GM06990 (cell line): Measurements from ENCODE around the gene HPCAL1.

Experiments used
- DNase-seq: peaks from one replicate; pipeline ENCODE4 v3.0.0-alpha.2; 2011; ENCODE audit not compliant: insufficient read length; ENCODE audit errors: extremely low read depth
- H3K27me3 ChIP-seq: replicated peaks from 2 replicates; pipeline ENCODE4 v1.6.0; 2011; ENCODE audit warnings: low read length; ENCODE audit not compliant: control insufficient read depth, insufficient read depth
- H3K36me3 ChIP-seq: 2 replicates; pipeline ENCODE4 v1.5.1; 2011; ENCODE audit warnings: low read length; ENCODE audit not compliant: control insufficient read depth, insufficient read depth
- H3K4me3 ChIP-seq: replicated peaks from 2 replicates; pipeline ENCODE4 v1.5.1; 2011; ENCODE audit warnings: low read depth, mild to moderate bottlenecking, control low read depth, low read length
- TF ChIP-seq, protein P1 (sequence below): IDR thresholded peaks from 2 replicates; pipeline ENCODE4 v1.5.1; 2011; ENCODE audit warnings: low read length, control low read depth, mild to moderate bottlenecking, inconsistent platforms; ENCODE audit not compliant: insufficient read depth, poor library complexity, severe bottlenecking

HPCAL1 gene

DNA sequence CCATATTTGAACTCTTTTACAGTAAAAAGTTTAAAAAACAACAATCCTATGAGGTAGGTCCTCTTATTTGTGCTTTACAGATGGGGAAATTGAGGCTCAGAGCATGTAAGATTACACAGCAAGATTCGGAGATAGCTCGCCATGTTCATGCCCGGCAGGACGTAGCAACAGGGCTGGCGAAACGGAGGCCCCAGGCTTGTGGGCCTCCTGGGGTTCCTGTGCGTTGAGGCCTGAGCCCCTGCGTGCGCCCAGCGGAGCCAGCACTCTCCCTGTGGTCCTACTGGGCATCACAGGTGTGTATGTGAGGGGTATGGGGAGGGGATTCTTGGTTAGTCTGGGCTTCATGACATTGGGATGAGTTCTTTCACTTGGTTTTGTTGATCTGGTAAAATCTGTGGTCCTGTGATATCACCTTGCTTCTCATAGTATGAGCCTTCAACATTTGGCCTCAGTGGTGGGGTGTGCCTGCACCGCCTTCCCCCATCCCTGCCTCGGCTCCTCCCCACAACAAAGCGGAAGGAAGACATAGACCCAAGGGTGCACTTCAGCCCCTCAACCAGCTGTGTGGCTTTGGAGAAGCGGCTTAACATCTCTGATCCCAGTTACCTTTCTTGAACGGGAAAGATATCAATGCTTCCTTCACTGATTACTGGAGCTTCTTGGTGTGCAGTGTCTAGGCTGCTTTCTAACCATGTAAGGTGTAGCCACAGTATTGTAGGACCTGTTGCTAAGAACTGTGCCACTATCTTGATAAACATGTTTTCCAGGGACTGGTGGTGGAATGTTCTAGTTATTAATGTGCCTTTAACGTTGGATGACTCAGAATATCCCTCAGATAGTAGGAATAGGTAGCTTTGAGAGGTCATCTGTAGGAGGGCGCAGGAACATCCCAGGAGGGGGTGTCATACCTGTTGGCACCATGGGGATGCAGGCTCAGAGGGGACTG, 37.2 kb downstream of the HPCAL1 start:
- H3K36me3 ChIP-seq, result no peaks in the 10 kb centered on the region
- no peak overlapping the region for H3K4me3 ChIP-seq
- H3K27me3 ChIP-seq, result no peaks in the 10 kb centered on the region
- TF ChIP-seq, protein P1, sequence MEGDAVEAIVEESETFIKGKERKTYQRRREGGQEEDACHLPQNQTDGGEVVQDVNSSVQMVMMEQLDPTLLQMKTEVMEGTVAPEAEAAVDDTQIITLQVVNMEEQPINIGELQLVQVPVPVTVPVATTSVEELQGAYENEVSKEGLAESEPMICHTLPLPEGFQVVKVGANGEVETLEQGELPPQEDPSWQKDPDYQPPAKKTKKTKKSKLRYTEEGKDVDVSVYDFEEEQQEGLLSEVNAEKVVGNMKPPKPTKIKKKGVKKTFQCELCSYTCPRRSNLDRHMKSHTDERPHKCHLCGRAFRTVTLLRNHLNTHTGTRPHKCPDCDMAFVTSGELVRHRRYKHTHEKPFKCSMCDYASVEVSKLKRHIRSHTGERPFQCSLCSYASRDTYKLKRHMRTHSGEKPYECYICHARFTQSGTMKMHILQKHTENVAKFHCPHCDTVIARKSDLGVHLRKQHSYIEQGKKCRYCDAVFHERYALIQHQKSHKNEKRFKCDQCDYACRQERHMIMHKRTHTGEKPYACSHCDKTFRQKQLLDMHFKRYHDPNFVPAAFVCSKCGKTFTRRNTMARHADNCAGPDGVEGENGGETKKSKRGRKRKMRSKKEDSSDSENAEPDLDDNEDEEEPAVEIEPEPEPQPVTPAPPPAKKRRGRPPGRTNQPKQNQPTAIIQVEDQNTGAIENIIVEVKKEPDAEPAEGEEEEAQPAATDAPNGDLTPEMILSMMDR, result no peak
- DNase-seq, result no peak

DNA sequence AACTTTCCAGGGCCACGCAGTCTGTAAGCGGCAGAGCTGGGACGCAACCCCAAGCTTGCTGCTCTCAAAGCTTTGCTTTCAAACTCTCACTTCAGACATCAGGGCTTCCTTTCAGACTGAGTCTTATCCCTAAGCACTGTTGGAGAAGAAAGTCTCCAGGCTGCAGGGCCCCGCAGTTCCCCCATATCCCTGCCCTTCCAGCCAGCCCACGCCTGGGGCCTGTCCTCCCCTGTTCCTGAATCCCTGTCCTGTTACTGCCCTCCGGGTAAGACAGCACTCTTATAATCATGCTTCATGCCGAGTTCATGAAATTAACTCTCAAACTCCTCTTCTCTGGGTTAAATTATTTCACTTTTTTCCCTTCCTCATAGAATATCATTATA, 37.9 kb downstream of the HPCAL1 start:
- H3K36me3 ChIP-seq, result no peaks in the 10 kb centered on the region
- no peaks in the 10 kb centered on the region for H3K27me3 ChIP-seq
- no peak overlapping the region for H3K4me3 ChIP-seq
- TF ChIP-seq, protein P1, result no peak
- no peak for DNase-seq

DNA sequence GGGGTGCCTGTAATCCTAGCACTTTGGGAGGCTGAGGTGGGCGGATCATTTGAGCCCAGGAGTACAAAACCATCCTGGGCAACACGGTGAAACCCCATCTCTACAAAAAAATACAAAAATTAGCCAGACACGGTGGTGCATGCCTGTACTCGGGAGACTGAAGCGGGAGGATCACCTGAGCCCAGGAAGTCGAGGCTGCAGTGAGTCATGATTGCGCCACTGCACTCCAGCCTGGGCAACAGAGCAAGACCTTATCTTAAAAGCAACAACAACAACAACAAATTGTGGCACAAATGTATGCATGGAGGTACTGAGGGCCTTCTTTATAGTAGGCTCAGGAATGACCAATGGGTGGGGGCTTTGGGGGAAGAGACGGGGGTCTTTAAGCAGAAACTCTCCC, 38.5 kb downstream of the HPCAL1 start:
- no peak for DNase-seq
- no peaks in the 10 kb centered on the region for H3K27me3 ChIP-seq
- H3K36me3 ChIP-seq, result no peaks in the 10 kb centered on the region
- H3K4me3 ChIP-seq, result no peak overlapping the region
- TF ChIP-seq, protein P1, result no peak

DNA sequence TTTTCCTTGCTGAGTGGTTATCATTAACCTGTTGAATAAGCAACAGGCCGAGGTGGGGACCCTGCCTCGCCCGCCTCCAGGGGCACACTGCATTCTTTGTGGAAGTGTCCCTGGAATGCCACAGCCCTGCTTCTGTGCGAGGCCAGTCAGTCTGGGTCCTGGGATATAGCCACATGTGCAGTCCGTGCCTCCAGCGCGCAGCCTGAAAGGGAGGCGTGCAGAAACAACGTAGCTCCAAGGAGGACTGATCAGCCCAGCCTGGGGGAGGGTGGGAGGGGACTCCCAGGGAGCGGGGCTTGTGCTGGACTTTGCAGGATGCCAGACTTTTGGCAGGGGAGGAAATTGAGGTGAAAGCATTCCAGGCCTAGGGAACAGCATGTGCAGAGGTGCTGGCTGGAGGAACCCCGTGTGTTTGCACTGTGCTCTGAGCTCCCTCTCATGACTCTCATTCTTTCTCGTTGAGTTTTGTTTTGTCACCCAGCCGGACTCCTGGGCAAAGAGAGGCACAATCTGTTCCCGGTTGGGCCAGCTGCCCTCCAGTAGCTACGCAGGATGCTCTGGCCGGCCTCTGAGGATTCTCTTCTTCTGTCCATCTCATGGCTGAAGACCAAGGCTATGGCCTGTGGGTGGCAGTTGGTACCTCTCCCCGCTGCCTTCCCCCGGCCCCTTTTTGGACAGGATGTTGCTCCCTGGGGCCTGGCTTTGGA, 39.7 kb downstream of the HPCAL1 start:
- no peak for DNase-seq
- Histone ChIP-seq H3K27me3 (no peaks in the 10 kb centered on the region), H3K36me3 (no peaks in the 10 kb centered on the region), H3K4me3 (no peak overlapping the region)
- TF ChIP-seq, protein P1, result no peak

DNA sequence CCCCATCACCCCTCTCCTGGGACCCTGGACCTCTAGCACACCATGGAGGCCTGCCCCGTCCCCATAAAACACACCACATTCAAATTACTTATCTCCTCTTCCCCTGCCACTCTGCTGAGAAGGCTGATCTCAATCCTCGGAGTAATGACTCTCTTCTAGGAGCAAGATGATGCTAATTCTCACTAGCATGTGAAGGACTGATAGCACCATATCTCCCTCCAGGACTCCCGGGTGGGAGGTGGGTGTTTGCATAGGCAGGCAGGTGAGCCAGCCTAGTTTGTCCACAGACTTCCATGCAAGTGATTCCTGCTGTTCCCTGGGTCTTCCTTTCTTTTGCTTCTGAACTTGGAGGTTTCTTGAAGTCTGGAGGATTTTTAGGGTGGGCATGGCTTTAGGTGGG, 40.5 kb downstream of the HPCAL1 start:
- DNase-seq, result no peak
- no peaks in the 10 kb centered on the region for H3K36me3 ChIP-seq
- TF ChIP-seq, protein P1, result no peak
- no peak overlapping the region for H3K4me3 ChIP-seq
- H3K27me3 ChIP-seq, result no peaks in the 10 kb centered on the region
